WTC11 (cell line): ENCODE data around the gene KCNIP4.

ENCODE experiments used
- CREM ChIP-seq: sonication (generic); formaldehyde crosslinking; IDR thresholded peaks from 2 replicates; pipeline ENCODE4 v1.8.1; 2022; ENCODE audit warnings: mild to moderate bottlenecking, missing genetic modification reagents, moderate library complexity
- CTCF ChIP-seq: fragments of 200-600 bp; IDR thresholded peaks from 2 replicates; pipeline ENCODE4 v1.8.0; 2022; ENCODE audit warnings: antibody characterized with exemption
- ERG ChIP-seq: fragments of 250-450 bp; sonication (Bioruptor Pico); IDR thresholded peaks from 2 replicates; pipeline ENCODE4 v1.8.0; 2021; ENCODE audit warnings: mild to moderate bottlenecking
- FOXP1 ChIP-seq: sonication (generic); formaldehyde crosslinking; IDR thresholded peaks from 2 replicates; pipeline ENCODE4 v1.8.0; 2022; ENCODE audit warnings: missing genetic modification reagents, mild to moderate bottlenecking, moderate library complexity, borderline replicate concordance
- KAT7 ChIP-seq: sonication (generic); formaldehyde crosslinking; IDR thresholded peaks from 2 replicates; pipeline ENCODE4 v1.8.1; 2023; ENCODE audit warnings: missing genetic modification reagents, mild to moderate bottlenecking, borderline replicate concordance
- NR2C2 ChIP-seq: sonication (generic); formaldehyde crosslinking; IDR thresholded peaks from 2 replicates; pipeline ENCODE4 v1.8.0; 2022; ENCODE audit warnings: mild to moderate bottlenecking, missing genetic modification reagents
- SMAD3 ChIP-seq: sonication (generic); formaldehyde crosslinking; IDR thresholded peaks from 2 replicates; pipeline ENCODE4 v1.8.0; 2022; ENCODE audit warnings: missing genetic modification reagents, mild to moderate bottlenecking, borderline replicate concordance
- TEAD1 ChIP-seq: sonication (generic); formaldehyde crosslinking; IDR thresholded peaks from 2 replicates; pipeline ENCODE4 v1.8.0; 2022; ENCODE audit warnings: mild to moderate bottlenecking, missing genetic modification reagents

GRCh38 chr4:21652508-21653231, 295.9 kb downstream of the KCNIP4 start:
- TF ChIP-seq TEAD1 (CRISPR knock-in tag) (no peak), NR2C2 (CRISPR knock-in tag) (no peak), KAT7 (CRISPR knock-in tag) (no peak), FOXP1 (CRISPR knock-in tag) (no peak), CTCF (no peak), CREM (CRISPR knock-in tag) (no peak), SMAD3 (CRISPR knock-in tag) (no peak), ERG (CRISPR knock-in tag) (no peak)
